Measurements from ENCODE around the gene PSMB9.
A peak's percentile ranks its signal among the peaks of the same experiment; 100 is the strongest.
"Not testable (repeated sequence)": the region's sequence is repeated elsewhere in the genome, so short reads cannot be mapped to it uniquely, and the experiment has no call there.

The PSMB9 gene

DNA sequence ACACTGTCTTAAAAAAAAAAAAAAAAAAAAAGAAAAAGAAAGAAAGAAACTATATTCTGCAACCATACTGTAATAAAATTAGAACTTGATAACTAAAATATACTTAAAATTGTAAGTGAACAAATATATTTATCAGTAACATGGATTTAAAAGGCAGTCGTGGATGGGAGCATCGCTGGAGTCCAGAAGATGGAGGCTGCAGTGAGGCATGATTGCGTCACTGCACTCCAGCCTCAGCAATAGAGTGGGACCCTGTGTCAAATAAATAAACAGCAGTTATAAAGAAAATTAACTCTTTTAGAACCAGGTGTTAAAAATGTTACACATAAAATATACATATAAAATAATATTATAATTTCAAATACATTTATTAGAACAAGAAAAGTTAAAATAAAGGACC, 8.7 kb downstream of the PSMB9 start:
- no peak for DNase-seq (ENCODE audit: low read depth)

- no peak for DNase-seq (ENCODE audit: low read depth)
These were observed 11.9 kb downstream of the PSMB9 start for GRCh38 chr6:32865724-32866443.

DNA sequence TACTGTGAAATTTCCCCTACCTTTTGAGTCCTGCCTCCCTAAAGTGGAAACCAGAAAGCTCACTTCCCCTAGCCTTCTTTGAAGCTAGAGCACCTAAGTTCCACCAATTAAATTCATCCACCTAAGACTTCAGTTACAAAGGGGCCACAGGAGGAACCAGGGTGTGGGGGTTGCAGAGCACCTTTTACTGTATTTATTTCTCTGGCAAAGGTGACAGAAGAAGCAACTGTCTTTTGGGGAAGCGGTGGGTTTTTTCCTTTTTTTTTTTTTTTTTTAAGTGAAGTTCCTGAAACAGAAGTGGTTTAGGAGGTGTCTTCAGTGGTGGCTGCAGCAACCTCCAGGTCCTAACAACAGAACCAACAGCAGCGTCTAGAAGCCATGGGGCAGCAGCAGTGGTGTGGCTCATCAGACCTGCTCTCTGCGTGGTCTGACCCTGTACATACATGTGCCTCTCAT, 13.1 kb downstream of the PSMB9 start:
- DNase-seq (ENCODE audit: low read depth) = no peak

DNA sequence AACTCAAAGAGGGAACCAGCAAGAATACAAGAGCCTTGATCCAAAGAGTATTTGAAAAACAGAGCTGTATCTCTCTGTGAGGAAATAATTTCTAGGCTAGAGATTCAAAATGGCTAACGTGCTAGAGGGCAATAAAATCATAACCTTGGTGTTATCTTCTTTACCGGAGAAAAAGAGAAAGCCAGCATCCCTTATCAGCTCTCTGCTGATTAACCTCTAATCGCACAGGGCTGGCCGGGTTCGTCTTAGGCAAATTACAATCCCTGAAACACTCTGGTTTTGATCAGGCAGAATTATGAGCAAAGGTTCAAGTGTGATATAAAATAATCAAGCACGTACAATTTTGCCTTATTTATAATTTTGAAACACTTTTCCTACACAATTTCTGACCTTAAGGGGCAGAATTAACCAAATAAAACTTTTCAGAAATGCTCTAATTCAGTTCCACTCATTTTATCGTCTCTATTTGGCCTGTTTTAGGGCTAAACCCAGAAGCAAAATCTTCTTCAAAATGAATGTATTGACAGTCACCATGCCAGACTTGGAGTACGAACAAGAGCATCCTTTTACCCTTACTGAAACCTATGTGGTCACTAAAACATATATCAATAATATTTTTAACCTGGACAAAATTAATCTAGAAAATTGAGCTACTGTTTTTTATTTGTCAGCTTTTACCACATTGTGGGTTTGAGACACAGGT, 13.7 kb downstream of the PSMB9 start:
- no peak for DNase-seq (ENCODE audit: low read depth)

GRCh38 chr6:32868257-32868788, 14.3 kb downstream of the PSMB9 start:
- DNase-seq (ENCODE audit: low read depth) = no peak

DNA sequence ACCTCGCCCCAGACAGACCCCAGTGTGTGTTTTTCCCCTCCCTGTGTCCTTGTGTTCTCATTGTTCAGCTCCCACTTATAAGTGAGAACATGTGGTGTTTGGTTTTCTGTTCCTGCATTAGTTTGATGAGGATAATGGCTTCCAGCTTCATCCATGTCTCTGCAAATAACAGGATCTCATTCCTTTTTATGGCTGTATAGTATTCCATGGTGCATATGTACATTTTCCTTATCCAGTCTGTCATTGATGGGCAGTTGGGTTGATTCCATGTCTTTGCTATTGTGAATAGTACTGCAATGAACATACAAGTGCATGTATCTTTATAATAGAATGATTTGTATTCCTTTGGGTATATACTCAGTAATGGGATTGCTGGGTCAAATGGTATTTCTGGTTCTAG, 20.0 kb downstream of the PSMB9 start:
- DNase-seq (ENCODE audit: low read depth) = not testable (repeated sequence)

GRCh38 chr6:32876603-32877002, 22.6 kb downstream of the PSMB9 start:
- DNase-seq (ENCODE audit: low read depth) = no peak

- DNase-seq (ENCODE audit: low read depth) = no peak
These were observed 25.7 kb downstream of the PSMB9 start for GRCh38 chr6:32879691-32880090.

DNA sequence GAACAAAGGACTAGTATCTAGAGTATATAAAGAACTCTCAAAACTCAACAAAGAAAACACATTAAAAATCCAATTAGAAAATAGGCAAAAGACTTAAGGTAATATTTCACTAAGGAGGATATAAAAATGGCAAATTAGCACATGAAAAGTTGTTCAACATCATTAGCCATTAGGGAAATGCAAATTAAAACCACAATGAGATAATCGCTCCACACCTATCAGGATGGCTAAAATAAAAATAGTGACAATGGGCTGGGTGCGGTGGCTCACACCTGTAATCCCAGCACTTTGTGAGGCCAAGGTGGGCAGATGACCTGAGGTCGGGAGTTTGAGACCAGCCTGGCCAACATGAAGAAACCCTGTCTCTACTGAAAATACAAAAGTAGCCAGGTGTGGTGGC, 27.0 kb downstream of the PSMB9 start:
- not testable (repeated sequence) for DNase-seq (ENCODE audit: low read depth)

DNA sequence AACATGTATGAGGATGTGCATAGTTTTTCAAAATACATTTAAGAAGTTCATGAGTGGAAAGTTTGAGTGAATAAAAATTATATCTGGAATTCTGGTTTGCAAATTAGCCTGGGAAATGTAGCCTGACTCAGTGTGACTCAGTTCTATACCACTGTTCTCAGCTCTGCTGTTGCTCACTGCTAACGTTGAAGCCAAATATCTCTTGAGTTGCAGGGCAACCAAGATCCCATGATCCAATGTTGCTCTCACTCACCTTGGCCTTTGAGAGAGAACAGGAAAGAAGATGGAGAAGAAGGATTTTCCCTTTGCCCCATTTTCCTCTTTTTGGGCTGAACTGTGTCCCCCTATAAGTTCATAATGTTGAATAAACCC, 28.9 kb downstream of the PSMB9 start:
- no peak for DNase-seq (ENCODE audit: low read depth)

GRCh38 chr6:32883789-32884188, 29.8 kb downstream of the PSMB9 start:
- DNase-seq (ENCODE audit: low read depth) = no peak

DNA sequence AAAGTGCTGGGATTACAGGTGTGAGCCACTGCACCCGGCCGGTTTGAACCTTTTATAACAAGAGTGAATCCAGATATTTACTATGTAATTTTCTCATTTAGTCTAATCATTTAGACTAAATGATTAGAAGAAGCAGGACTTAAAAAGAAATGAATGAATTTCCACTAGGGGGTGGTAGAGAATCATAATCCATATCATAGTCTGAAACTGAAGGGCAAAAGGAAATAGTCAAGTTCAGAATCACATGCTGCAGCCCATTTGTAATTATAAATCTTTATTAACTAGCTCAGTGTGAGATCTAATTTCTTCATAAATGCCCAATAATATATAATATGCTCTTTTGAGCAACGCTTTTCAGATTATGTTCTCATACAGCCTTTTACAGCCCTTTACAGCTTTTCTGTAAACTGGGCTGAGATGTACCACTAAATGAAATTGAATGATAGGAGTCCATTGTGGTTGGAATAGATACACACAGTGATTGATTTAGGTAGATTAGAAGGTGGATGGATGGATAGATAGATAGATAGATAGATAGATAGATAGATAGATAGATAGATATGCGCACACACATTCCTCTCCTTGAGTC, 31.8 kb downstream of the PSMB9 start:
- DNase-seq (ENCODE audit: low read depth) = no peak

DNA sequence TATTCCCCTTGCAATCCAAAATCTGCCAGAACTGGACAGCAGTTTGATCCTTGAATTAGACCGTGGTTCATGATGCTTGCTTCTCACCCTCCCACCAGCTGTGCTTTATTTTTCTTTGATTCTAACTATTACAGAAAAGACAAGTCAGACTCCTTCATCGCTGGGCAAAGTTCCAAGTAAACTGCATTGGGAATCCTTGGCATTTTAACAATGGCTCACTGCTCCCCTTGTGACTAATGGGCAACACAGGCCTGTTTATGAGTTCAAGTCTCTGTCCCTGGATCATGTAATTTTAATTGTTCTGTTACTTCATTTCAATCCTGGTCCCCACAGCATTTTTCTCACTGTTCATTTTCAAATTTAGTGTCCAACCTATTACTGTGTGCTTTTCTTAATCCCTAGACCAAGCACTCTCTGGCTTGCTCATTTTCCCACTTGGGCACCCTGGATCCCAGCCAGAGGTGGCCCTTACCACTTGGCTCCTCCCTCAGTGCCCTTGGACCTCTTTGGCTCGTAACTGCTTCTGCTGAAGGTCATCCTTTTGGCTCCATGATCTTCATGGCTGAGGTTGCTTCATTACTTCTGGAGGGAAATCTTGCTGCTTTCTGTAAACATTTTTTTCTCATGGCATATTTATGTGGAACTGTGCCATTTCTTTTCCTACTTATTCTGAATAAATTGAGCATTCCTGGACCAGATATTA, 32.8 kb downstream of the PSMB9 start:
- DNase-seq (ENCODE audit: low read depth) = peak; percentile 48

- no peak for DNase-seq (ENCODE audit: low read depth)
These were observed 33.6 kb downstream of the PSMB9 start for GRCh38 chr6:32887616-32888015.

- DNase-seq (ENCODE audit: low read depth) = no peak
These were observed 34.6 kb downstream of the PSMB9 start for GRCh38 chr6:32888576-32888975.

- no peak for DNase-seq (ENCODE audit: low read depth)
These were observed 35.5 kb downstream of the PSMB9 start for GRCh38 chr6:32889533-32889932.

GRCh38 chr6:32890831-32891230, 36.8 kb downstream of the PSMB9 start:
- DNase-seq (ENCODE audit: low read depth) = no peak

GRCh38 chr6:32894085-32895005, 40.4 kb downstream of the PSMB9 start:
- DNase-seq (ENCODE audit: low read depth) = peak; percentile 80

- no peak for DNase-seq (ENCODE audit: low read depth)
These were observed 41.0 kb downstream of the PSMB9 start for GRCh38 chr6:32895006-32895345.

DNA sequence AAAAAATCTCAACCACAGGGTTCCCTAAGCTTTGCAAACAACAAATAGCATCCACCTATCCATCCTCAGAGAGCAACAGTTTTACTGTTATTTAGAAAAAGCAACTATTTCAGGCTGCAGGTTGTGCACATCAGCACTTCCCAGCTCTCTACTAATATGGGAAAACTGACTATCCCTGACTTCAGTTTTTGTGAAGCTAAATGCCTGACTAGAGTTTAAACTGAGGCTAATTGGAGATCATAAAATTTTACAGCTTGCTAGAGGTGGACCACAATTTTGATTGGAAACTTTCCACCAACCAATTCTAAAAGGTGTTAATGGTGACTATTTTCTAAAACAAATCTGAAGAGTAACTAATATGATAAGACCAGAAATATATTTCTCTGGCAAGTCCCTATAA, 50.0 kb downstream of the PSMB9 start:
- DNase-seq (ENCODE audit: low read depth) = no peak

GRCh38 chr6:32905078-32905477, 51.1 kb downstream of the PSMB9 start:
- DNase-seq (ENCODE audit: low read depth) = no peak

- no peak for DNase-seq (ENCODE audit: low read depth)
These were observed 52.5 kb downstream of the PSMB9 start for GRCh38 chr6:32906539-32906938.

Measured in GM04504 (cell line).